Measurements from ENCODE around the gene PRND.

- TF ChIP-seq EZH2 (IDR thresholded peaks at IDR 0.05; ENCODE audit: low read length) (no peak), CTCF (optimal IDR thresholded peaks at IDR 0.05 in 1 of 3, IDR thresholded peaks at IDR 0.05 in 1 of 3, conservative IDR thresholded peaks at IDR 0.05 in 1 of 3; ENCODE audit: extremely low read depth in 1 of 3, insufficient read depth in 2 of 3, low read length in 3 of 3) (no peak)
Observed at GRCh38 chr20:4722993-4723392, 1.3 kb downstream of the PRND start.
